GM21717 (cell line): ENCODE data around the gene LILRA2.
"Not testable (repeated sequence)": the region's sequence is repeated elsewhere in the genome, so short reads cannot be mapped to it uniquely, and the experiment has no call there.

Source experiments
- ATAC-seq: cut with Tn5 transposase; IDR thresholded peaks from one replicate; pipeline ENCODE4 v1.9.1; 2021; ENCODE audit warnings: mild to moderate bottlenecking, moderate library complexity; ENCODE audit not compliant: unreplicated experiment

The LILRA2 gene

GRCh38 chr19:54608205-54608604, 34.6 kb downstream of the LILRA2 start:
- no peak for ATAC-seq

- ATAC-seq = no peak
Measured at GRCh38 chr19:54608792-54609191, 35.2 kb downstream of the LILRA2 start.

DNA sequence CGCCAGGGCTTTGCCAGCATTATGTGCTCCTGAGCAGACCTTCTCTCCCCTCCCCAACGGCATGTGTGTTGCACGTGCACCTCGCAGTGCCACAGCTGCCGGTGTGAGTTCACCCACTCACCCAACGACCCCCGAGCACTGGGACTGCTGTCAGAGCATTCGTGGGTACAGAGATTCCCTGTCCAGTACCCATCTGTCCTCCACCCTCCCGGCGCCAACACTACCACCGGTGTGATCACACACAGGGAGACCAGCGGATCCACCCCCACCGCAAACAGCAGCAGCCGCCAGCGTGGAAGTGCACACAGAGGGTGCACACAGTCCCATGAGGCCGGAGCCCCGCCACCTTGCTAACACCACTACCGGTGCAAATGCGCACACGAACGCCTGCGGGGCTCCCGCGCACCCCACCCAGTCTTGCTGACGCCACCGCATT, 35.8 kb downstream of the LILRA2 start:
- ATAC-seq = no peak

- ATAC-seq = no peak
Measured at GRCh38 chr19:54612428-54612827, 38.8 kb downstream of the LILRA2 start.

DNA sequence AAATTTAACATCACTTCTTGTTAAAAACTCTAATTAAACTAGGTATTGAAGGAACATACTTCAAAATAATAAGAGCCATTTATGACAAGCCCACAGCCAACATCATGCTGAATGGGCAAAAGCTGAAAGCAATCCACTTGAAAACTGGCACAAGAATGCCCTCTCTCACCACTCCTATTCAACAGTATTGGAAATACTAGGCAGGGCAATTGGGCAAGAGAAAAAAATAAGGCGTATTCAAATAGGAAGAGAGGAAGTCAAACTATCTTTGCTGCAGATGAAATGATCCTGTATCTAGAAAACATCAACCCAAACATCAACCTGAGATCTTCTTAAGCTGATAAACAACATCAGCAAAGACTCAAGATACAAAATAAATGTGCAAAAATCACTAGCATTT, 41.1 kb downstream of the LILRA2 start:
- ATAC-seq = no peak

DNA sequence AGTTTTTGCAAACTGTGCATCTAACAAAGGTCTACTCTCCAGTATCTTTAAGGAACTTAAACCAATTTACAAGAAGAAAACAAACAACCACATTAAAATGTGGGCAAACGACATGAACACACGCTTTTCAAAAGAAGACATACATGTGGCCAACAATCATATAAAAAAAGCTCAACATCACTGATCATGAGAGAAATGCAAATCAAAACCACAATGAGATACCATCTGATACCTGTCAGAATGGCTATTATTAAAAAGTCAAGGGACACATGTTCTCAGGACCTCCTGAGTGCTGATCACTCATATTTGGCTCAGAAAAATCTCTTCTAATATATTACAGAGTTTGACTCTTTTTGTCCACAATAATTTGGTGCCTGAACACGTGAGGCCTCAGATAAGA, 42.5 kb downstream of the LILRA2 start:
- peak; percentile 4 for ATAC-seq

DNA sequence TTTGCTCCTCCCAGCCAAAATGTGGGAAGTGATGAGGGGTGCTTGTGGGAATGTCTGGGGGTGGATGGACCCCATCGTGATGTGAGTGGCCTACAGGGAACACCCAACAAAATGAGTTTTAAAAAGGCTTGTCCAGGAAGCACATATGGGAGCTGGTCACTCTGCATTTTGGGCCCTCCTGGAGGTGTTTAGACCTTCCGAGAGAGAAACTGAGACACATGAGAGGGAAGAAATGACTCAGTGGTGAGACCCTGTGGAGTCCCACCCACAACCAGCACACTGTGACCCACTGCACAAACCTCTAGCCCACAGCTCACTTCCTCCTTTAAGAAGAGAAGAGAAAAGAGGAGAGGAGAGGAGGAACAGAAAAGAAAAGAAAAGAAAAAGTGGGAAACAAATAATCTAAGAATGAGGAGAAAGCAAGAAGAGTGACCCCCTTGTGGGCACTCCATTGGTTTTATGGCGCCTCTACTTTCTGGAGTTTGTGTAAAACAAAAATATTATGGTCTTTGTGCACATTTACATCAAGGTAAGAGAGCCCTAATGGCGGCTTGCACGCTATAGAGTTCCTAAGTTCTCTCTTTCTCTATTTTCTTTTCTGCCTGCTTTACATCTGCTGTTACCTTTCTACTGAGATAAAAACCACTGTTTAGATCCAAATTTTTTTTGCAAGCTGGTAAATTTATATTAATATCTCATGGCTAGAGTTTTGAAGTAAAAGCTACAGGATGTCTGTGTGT, 43.4 kb downstream of the LILRA2 start:
- peak; percentile 77 for ATAC-seq

DNA sequence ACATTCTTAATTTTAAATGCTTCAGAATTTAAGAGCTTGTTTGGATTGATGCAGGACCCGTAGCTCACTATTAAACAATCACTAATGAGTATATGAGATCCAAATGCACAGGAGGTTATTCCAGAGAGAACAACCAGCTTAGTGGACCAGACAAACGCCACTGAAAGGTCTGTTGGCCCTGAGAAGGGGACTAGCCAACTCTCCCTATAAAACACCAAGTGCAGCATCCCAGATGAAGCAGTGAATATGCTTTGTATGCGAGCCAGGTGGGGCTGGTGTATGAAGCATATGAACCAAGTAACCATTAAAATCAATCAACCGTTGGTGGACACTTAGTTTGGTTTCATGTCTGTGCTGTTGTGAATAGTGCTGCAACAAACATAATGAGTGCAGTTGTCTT, 46.9 kb downstream of the LILRA2 start:
- ATAC-seq = no peak

DNA sequence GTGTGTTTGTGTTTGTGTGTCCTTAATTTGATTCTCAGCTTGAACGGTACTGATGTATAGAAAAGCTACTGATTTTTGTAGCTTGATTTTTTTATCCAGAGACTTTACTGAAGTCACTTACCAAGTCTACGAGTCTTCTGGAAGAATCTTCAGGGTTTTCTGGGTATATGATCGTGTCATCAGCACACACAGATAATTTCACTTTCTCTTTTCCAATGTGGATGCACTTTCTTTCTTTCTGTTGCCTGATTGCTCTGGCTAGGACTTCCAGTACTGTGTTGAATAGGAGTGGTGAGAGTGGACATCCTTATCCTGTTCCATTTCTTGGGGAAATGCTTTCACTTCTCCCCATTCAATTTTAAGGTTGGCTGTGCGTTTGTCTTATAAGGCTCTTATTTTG, 48.8 kb downstream of the LILRA2 start:
- no peak for ATAC-seq

DNA sequence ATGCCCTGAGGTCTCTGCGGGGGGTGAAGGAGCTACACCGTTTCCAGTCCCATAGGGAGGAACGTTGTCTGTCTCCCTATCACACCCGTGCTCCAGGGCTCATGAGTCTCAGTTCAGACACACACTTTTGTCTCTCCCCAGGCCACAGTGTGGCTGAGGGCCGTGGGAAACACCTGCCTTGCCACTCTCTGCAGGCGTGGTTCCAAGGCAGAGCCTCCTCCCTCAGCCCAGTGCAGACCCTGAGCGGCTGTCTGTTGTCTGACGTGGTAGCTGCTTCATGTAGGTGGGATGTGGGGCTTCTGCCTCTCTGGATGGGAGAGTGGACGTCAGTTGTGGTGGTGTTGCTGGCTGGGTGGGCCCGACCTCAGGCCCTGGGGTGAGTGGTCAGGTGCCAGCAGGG, 50.6 kb downstream of the LILRA2 start:
- ATAC-seq = not testable (repeated sequence)

GRCh38 chr19:54624934-54625730, 51.5 kb downstream of the LILRA2 start:
- ATAC-seq = not testable (repeated sequence)

DNA sequence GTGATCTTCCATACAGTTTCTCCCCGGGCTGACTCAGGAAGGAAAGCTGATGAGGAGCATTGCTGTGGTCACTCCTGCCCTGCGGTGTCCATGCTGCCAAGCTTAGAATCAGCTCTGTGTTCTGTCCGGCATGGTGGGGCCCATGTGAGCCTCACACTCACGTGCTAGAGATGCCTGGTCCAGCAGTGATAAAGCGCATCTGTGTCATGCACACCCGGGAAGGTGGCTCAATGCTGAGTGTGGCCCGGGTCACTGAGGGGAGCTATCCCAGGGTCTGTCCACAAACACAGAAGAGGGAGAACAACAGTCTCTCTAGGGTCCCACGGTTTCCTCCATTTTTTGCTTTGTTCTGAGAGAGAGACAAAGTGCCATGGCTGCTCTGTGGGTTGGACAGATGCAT, 53.2 kb downstream of the LILRA2 start:
- no peak for ATAC-seq

DNA sequence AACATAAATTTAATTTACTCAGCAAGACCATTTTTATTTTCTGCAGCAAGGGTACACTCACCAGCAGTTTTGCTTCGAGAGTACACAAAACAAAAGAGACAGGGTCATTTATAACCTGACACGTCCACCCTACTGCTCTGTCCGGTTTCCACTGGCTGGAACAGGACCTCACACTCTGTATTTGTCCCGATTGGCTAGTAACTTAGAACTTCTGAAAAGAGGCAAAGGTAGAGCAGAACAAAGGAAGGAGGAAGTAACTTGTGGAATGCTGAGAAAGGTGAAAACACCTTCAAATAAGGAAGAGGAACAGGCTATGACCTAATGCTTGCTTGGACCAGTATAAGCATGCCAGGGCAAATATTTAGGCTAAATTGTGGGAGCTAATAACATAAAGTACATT, 54.3 kb downstream of the LILRA2 start:
- not testable (repeated sequence) for ATAC-seq

GRCh38 chr19:54630262-54630661, 56.7 kb downstream of the LILRA2 start, which contains the start of gene LILRB1:
LILRB1 (plus strand) TSS chr19:54630484; CDS start chr19:54631074, 590 bp downstream.
- ATAC-seq = not testable (repeated sequence)

GRCh38 chr19:54630782-54631181, 57.2 kb downstream of the LILRA2 start:
- ATAC-seq = no peak

- not testable (repeated sequence) for ATAC-seq
Measured at GRCh38 chr19:54631489-54632337, 58.1 kb downstream of the LILRA2 start.

GRCh38 chr19:54632517-54632916, 58.9 kb downstream of the LILRA2 start:
- not testable (repeated sequence) for ATAC-seq

- ATAC-seq = no peak
Measured at GRCh38 chr19:54633401-54633800, 59.8 kb downstream of the LILRA2 start.

DNA sequence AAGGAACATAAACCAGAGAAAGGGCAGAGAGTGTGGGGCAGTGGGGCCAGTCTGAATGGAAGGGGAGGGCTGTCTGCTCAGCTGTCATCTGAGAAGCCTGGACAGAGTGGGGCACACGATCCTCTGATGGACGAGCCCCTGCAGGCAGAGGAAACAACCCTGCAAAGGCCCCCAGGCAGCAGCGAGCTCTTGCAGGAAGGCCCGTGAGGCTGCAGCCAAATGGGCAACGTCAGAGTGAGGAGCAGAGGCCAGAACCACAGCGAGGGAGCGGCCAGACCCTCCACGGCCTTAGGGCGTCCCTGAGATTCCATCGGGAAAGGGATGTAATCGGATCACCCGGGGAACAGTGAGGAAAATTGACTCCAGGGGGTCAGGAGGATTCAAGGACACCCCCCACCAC, 62.5 kb downstream of the LILRA2 start:
- not testable (repeated sequence) for ATAC-seq

DNA sequence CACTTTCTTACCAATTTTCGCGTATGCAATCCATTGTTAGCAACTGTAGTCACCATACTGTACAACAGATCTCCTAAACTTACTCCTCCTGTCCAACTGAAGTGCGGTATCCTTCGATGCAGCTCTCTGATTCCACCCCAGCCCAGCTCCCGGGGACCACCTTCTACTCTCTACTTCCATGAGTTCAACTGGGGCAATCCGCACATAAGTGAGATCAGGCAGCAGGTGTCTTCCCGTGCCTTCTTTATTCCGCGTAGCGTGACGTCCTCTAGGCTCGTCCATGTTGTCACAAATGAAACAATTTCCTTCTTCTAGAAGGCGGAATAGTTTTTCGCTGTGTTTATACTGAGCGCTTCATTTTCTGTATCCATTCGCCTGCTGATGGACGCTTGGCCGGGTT, 65.1 kb downstream of the LILRA2 start:
- ATAC-seq = no peak
